Hepatocyte (in vitro differentiated cells): Measurements from ENCODE around the gene ENOX1.

Experiments used
- CTCF ChIP-seq: fragments of 200-600 bp; sonication (generic); IDR thresholded peaks from 2 replicates; pipeline ENCODE4 v1.5.1; 2016; ENCODE audit warnings: antibody characterized with exemption, mild to moderate bottlenecking; ENCODE audit not compliant: poor library complexity
- EZH2 ChIP-seq: fragments of 200-600 bp; sonication (generic); IDR thresholded peaks from 2 replicates; pipeline ENCODE4 v1.6.1; 2016; ENCODE audit warnings: antibody characterized with exemption, mild to moderate bottlenecking, borderline replicate concordance
- EZH2phosphoT487 ChIP-seq: fragments of 200-600 bp; sonication (generic); IDR thresholded peaks from one replicate; pipeline ENCODE4 v1.6.1; 2018; ENCODE audit warnings: antibody characterized with exemption, mild to moderate bottlenecking, low read depth, moderate library complexity; ENCODE audit not compliant: unreplicated experiment, severe bottlenecking

DNA sequence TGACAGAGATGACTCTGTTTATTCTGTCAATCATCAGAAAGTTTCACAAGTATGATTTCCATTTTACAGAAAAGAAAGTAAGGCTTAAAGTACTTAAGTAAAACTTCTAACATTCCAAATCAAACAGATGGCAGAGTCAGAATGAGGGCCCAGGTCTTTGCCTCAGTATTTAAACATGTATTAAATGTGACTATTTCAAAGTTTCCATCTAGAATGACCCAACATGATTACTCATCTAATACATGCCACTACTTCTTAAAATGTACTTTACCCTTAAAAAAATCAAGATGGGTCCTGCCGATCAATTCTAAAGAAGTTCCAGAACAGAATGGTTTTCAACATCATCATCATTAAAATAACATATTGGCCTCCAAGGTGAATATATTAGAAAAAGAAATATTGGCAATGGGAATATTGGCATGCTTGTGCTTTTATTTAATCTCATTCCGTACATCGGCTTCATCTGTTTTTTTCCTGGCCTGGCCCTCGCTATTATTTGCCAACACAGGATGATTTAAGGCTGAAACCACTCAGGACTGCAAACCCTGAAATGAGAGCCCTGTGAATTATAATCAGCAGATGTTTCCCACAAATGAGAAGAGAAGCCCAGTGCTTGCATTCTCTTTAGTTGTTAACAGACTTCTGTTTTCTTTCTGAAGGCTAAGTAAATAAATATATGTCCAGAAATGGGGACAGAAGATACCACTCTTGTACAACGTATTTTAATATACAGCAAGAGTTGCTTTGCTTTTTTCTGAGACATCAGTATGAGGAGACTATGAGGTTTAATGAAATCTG is 423.4 kb downstream of the ENOX1 start:
- TF ChIP-seq CTCF (no peak), EZH2 (no peak), EZH2phosphoT487 (no peak)
